IMR-90 (cell line): ENCODE results near the gene IQCE. TPM values are rescaled to one million over a fixed set of nuclear protein-coding genes. Genes with fewer than 3 reads are reported as not detected.

Source experiments
- ATAC-seq: fragments of 200-7000 bp; cut with Tn5 transposase; 2 replicates; pipeline ENCODE4 v1.9.1; 2020; ENCODE audit warnings: low read depth, mild to moderate bottlenecking, moderate library complexity
- BruUV-seq: library from RNA; stranded (reverse); fragments of 400-500 nt; replicated peaks from 2 replicates; lab custom pipeline; 2021; lab: Mats Ljungman, UMichigan
- CTCF ChIA-PET: fragments of 300-600 bp; formaldehyde crosslinking; extraction: SDS; loops from one replicate; lab custom pipeline; 2021; ENCODE audit warnings: antibody characterized with exemption; lab: Yijun Ruan, JAX
- POLR2A ChIA-PET: fragments of 300-600 bp; sonication (Branson Sonifier 250); formaldehyde crosslinking; loops from one replicate; lab custom pipeline; 2022; ENCODE audit warnings: antibody characterized with exemption; ENCODE audit not compliant: unreplicated experiment; lab: Charles Lee
- DNase-seq: peaks from one replicate; pipeline ENCODE4 v3.0.0; 2013
- H2AFZ ChIP-seq: replicated peaks from 2 replicates; pipeline ENCODE3; 2013; ENCODE audit warnings: low read length, mild to moderate bottlenecking; ENCODE audit not compliant: poor library complexity
- H2AK5ac ChIP-seq: 2 replicates; pipeline ENCODE4 v1.6.1; 2013; ENCODE audit warnings: low read depth, low read length, inconsistent platforms
- H2AK9ac ChIP-seq: replicated peaks from 2 replicates; pipeline ENCODE3; 2013; ENCODE audit warnings: mild to moderate bottlenecking, low read depth, low read length, moderate library complexity; ENCODE audit not compliant: poor library complexity
- H2BK120ac ChIP-seq: 2 replicates; pipeline ENCODE4 v1.6.1; 2013; ENCODE audit warnings: low read depth, low read length, inconsistent platforms
- H2BK15ac ChIP-seq: 3 replicates; pipeline ENCODE4 v1.6.1; 2013; ENCODE audit warnings: low read depth, low read length, inconsistent platforms
- H2BK20ac ChIP-seq: 2 replicates; pipeline ENCODE4 v1.6.1; 2013; ENCODE audit warnings: low read depth, mild to moderate bottlenecking, inconsistent platforms, low read length, moderate library complexity
- H2BK5ac ChIP-seq: 2 replicates; pipeline ENCODE4 v1.6.1; 2013; ENCODE audit warnings: mild to moderate bottlenecking, low read depth, low read length, inconsistent platforms; ENCODE audit not compliant: poor library complexity, severe bottlenecking
- H3K14ac ChIP-seq: replicated peaks from 2 replicates; pipeline ENCODE4 v1.6.1; 2013; ENCODE audit warnings: low read depth, low read length, inconsistent platforms
- H3K18ac ChIP-seq: 2 replicates; pipeline ENCODE4 v1.6.1; 2013; ENCODE audit warnings: low read depth, low read length, control low read depth
- H3K23ac ChIP-seq: 2 replicates; pipeline ENCODE4 v1.6.1; 2013; ENCODE audit warnings: low read depth, low read length, inconsistent platforms
- H3K27ac ChIP-seq: 2 replicates; pipeline ENCODE4 v1.5.1; 2013; ENCODE audit warnings: mild to moderate bottlenecking, control low read depth, low read length; ENCODE audit not compliant: insufficient read depth
- H3K27me3 ChIP-seq: 2 replicates; pipeline ENCODE4 v1.6.1; 2013; ENCODE audit warnings: low read length; ENCODE audit not compliant: control insufficient read depth, insufficient read depth
- H3K36me3 ChIP-seq: 2 replicates; pipeline ENCODE4 v1.6.1; 2013; ENCODE audit warnings: low read length, mixed read lengths; ENCODE audit not compliant: control insufficient read depth, insufficient read depth
- H3K4ac ChIP-seq: 2 replicates; pipeline ENCODE4 v1.6.1; 2013; ENCODE audit warnings: low read depth, low read length, inconsistent platforms
- H3K4me1 ChIP-seq: 2 replicates; pipeline ENCODE4 v1.6.1; 2013; ENCODE audit warnings: low read length, mixed read lengths; ENCODE audit not compliant: control insufficient read depth, insufficient read depth
- H3K4me2 ChIP-seq: 2 replicates; pipeline ENCODE4 v1.6.1; 2013; ENCODE audit warnings: low read depth, mild to moderate bottlenecking, control low read depth, low read length, moderate library complexity
- H3K4me3 ChIP-seq: 2 replicates; pipeline ENCODE4 v1.5.1; 2013; ENCODE audit warnings: low read depth, mild to moderate bottlenecking, control low read depth, low read length, moderate library complexity; ENCODE audit not compliant: insufficient read depth
- H3K56ac ChIP-seq: 2 replicates; pipeline ENCODE4 v1.6.1; 2013; ENCODE audit warnings: low read length, inconsistent platforms; ENCODE audit not compliant: insufficient read depth; ENCODE audit errors: extremely low read depth
- H3K79me1 ChIP-seq, 2 experiments: 2 replicates each; pipeline ENCODE4 v1.6.1; 2013; ENCODE audit warnings: low read length in 2 of 2, inconsistent platforms in 1 of 2, low read depth in 1 of 2
- H3K9ac ChIP-seq: 2 replicates; pipeline ENCODE4 v1.6.1; 2013; ENCODE audit warnings: low read depth, low read length, control low read depth
- H3K9me1 ChIP-seq: 2 replicates; pipeline ENCODE4 v1.6.1; 2013; ENCODE audit warnings: low read length, inconsistent platforms; ENCODE audit not compliant: insufficient read depth
- H3K9me3 ChIP-seq: 2 replicates; pipeline ENCODE4 v1.6.1; 2013; ENCODE audit warnings: low read length; ENCODE audit not compliant: control insufficient read depth, insufficient read depth
- H4K20me1 ChIP-seq: 2 replicates; pipeline ENCODE4 v1.6.1; 2013; ENCODE audit warnings: low read length, inconsistent platforms; ENCODE audit not compliant: insufficient read depth
- H4K5ac ChIP-seq: 2 replicates; pipeline ENCODE4 v1.6.1; 2013; ENCODE audit warnings: mild to moderate bottlenecking, low read depth, low read length, control low read depth
- H4K8ac ChIP-seq, 2 experiments: 2 replicates each; pipeline ENCODE4 v1.6.1; 2013; ENCODE audit warnings: low read depth in 2 of 2, low read length in 2 of 2, control low read depth in 1 of 2, inconsistent platforms in 1 of 2
- H4K91ac ChIP-seq: 2 replicates; pipeline ENCODE4 v1.6.1; 2013; ENCODE audit warnings: low read depth, low read length, inconsistent platforms; ENCODE audit not compliant: insufficient read depth
- CEBPB ChIP-seq: IDR thresholded peaks from 2 replicates; pipeline ENCODE4 v1.6.1; 2012; ENCODE audit warnings: low read depth, low read length, improper control_type of control experiment
- CHD1 ChIP-seq: IDR thresholded peaks from 2 replicates; pipeline ENCODE4 v1.6.1; 2012; ENCODE audit warnings: low read depth, low read length, improper control_type of control experiment
- NFE2L2 ChIP-seq: fragments of 150-350 bp; IDR thresholded peaks from 2 replicates; pipeline ENCODE4 v1.6.1; 2016; ENCODE audit warnings: low read depth, mild to moderate bottlenecking, low read length
- POLR2A ChIP-seq: IDR thresholded peaks from 2 replicates; pipeline ENCODE4 v1.6.1; 2012; ENCODE audit warnings: mild to moderate bottlenecking, low read depth, low read length
- RAD21 ChIP-seq: IDR thresholded peaks from 2 replicates; pipeline ENCODE4 v1.6.1; 2012; ENCODE audit warnings: low read length, improper control_type of control experiment
- RCOR1 ChIP-seq: IDR thresholded peaks from 2 replicates; pipeline ENCODE4 v1.6.1; 2012; ENCODE audit warnings: mild to moderate bottlenecking, low read length, improper control_type of control experiment; ENCODE audit not compliant: insufficient replicate concordance
- SMC3 ChIP-seq: fragments of 150-350 bp; IDR thresholded peaks from 2 replicates; pipeline ENCODE4 v1.6.1; 2016; ENCODE audit warnings: low read depth, mild to moderate bottlenecking, antibody characterized with exemption, low read length, moderate library complexity
- WGBS, 2 experiments: methylation state at CpG; one replicate each; pipeline versions ENCODE4 v1.1.5 to v1.1.7; 2013; ENCODE audit warnings: missing lambda C conversion rate in 2 of 2; ENCODE audit not compliant: insufficient read length in 1 of 2; ENCODE audit errors: extremely low coverage in 2 of 2; 5-methylcytosine and 5-hydroxymethylcytosine counted together
- dilution Hi-C: fragments of 300-500 bp; cut with HindIII; formaldehyde crosslinking; loops from one replicate; pipeline ENCODE4 v1.14.3; 2018; ENCODE audit warnings: low sequenced_read_pairs; ENCODE audit not compliant: unreplicated experiment
- in situ Hi-C: fragments of 300-500 bp; cut with MboI; formaldehyde crosslinking; loops from 3 replicates; pipeline ENCODE4 v1.14.3; 2019; ENCODE audit warnings: low sequenced_read_pairs, inconsistent platforms, mixed read lengths
- intact Hi-C: fragments of 100-400 bp; cut with micrococcal nuclease; formaldehyde crosslinking; loops from 2 replicates; pipeline ENCODE4 v1.10.0; 2022
- polyA plus RNA-seq, 3 experiments: library from polyadenylated mRNA; depleted of rRNA; stranded (reverse); fragments of >200 nt; gene quantifications; 2 replicates each; pipeline ENCODE4 v1.2.3, GENCODE V29; 2012; ENCODE audit warnings: low replicate concordance in 1 of 3
- total RNA-seq: library from RNA; depleted of rRNA; stranded (reverse); fragments of >200 nt; gene quantifications from 2 replicates; pipeline ENCODE4 v1.2.3, GENCODE V29; 2012

The IQCE gene
- total and polyA plus RNA-seq, 2 of the 4 experiments (the other 2 are of a cell fraction), result 5.0 to 6.3 TPM

GRCh38 chr7:2542011-2542915 lies 16.5 kb upstream of the IQCE start:
- ChIA-PET POLR2A (no interaction called here), CTCF (no interaction called here)
- Histone ChIP-seq H3K4me1 (no peaks in the 10 kb centered on the region), H3K18ac (no peak overlapping the region), H3K36me3 (peaks cover 61% of the 10 kb centered on the region), H4K8ac (no peak overlapping the region), H3K9me1 (no peaks in the 10 kb centered on the region), H4K20me1 (no peaks in the 10 kb centered on the region; the same call in 1 of the 2 replicates), H2AK9ac (no peak overlapping the region), H2AK5ac (no peak overlapping the region), H2AFZ (no peak overlapping the region), H2BK120ac (no peak overlapping the region), H3K23ac (no peak overlapping the region), H4K91ac (no peak overlapping the region), H3K9me3 (no peaks in the 10 kb centered on the region), H3K27me3 (no peaks in the 10 kb centered on the region), H3K79me1 (no peaks in the 10 kb centered on the region), H3K56ac (no peak overlapping the region), H2BK5ac (no peak overlapping the region), H3K27ac (no peak overlapping the region), H2BK20ac (no peak overlapping the region), H3K9ac (no peak overlapping the region), H3K14ac (no peak overlapping the region), H2BK15ac (no peak overlapping the region), H3K4me2 (no peak overlapping the region), H4K5ac (no peak overlapping the region), H3K4ac (no peak overlapping the region), H3K4me3 (no peak overlapping the region)
- DNase-seq (no peak), ATAC-seq (no peak)
- WGBS, 2 experiments, result 86% methylated on average over 11 of the region's 25 CpGs; no CpG with 5 or more reads in 1 of the 2 experiments
- in situ Hi-C loops, result no loop called here
- BruUV-seq, result no TSS peak
- dilution Hi-C loops, result no loop called here
- intact Hi-C loops, result no loop called here
- TF ChIP-seq POLR2A (no peak), CHD1 (no peak), RCOR1 (no peak), SMC3 (no peak), CEBPB (no peak), NFE2L2 (no peak), RAD21 (no peak)
